PFSK-1 (cell line): ENCODE data around the gene PGGHG.

Experiments used
- FOXP2 ChIP-seq: optimal IDR thresholded peaks from 2 replicates; pipeline ENCODE3; 2011; ENCODE audit warnings: borderline replicate concordance, control low read depth, inconsistent platforms; ENCODE audit not compliant: insufficient read depth; ENCODE audit errors: extremely low read length, extremely low read depth
- POLR2AphosphoS5 ChIP-seq: IDR thresholded peaks from 2 replicates; pipeline ENCODE4 v1.6.1; 2012; ENCODE audit warnings: low read depth, mild to moderate bottlenecking, control low read depth, low read length, moderate library complexity
- SIN3A ChIP-seq: IDR thresholded peaks from 2 replicates; pipeline ENCODE4 v1.6.1; 2012; ENCODE audit warnings: mild to moderate bottlenecking, low read length, moderate library complexity, borderline replicate concordance; ENCODE audit not compliant: insufficient read depth
- TAF1 ChIP-seq: IDR thresholded peaks from 2 replicates; pipeline ENCODE4 v1.6.1; 2012; ENCODE audit warnings: low read length, control low read depth, borderline replicate concordance; ENCODE audit not compliant: insufficient read depth
- TF ChIP-seq, protein P1 (sequence below), 2 experiments: IDR thresholded peaks; 2 replicates each; pipeline versions ENCODE4 v1.6.1 to v1.8.0; 2011 to 2012; ENCODE audit warnings: low read depth in 2 of 2, low read length in 2 of 2, control low read depth in 1 of 2, inconsistent platforms in 1 of 2, mild to moderate bottlenecking in 1 of 2, moderate library complexity in 1 of 2; ENCODE audit not compliant: insufficient read depth in 1 of 2

PGGHG gene

DNA sequence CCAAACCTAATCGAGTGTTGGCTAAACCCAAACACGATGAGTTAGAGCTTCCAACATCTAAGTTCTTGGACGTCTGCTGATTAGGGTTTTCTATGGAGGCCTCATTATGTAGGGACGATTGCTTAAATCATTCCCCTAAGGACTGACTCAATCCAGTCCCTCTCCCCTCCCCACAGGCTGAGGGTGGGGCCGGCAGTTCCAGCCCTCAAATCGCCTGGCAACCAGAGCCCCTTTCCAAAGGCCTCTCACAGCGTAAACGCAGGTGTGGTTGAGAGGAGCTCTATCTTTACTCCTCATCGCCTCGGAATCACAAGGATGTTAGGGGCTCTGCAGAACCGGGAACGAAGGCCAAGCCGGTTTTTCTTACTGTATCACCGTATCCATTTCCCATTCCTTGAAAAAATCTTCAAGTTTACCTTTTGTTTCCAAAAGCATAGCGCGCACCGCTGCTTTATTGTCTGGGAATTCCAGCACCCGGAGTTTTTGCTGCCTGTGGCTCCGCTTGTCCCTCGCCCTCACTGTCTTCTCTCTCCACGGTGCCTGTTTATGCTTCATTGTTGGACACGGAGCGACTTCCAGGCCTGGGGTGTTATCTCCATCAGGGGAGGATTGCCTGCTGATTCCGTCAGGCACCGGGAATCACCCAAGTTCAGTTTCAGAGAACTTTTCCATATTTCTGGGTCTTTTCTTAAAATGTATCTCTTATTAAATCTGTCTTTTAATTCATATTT lies 45.5 kb downstream of the PGGHG start:
- no peak for TF ChIP-seq FOXP2
- TF ChIP-seq SIN3A, result no peak

DNA sequence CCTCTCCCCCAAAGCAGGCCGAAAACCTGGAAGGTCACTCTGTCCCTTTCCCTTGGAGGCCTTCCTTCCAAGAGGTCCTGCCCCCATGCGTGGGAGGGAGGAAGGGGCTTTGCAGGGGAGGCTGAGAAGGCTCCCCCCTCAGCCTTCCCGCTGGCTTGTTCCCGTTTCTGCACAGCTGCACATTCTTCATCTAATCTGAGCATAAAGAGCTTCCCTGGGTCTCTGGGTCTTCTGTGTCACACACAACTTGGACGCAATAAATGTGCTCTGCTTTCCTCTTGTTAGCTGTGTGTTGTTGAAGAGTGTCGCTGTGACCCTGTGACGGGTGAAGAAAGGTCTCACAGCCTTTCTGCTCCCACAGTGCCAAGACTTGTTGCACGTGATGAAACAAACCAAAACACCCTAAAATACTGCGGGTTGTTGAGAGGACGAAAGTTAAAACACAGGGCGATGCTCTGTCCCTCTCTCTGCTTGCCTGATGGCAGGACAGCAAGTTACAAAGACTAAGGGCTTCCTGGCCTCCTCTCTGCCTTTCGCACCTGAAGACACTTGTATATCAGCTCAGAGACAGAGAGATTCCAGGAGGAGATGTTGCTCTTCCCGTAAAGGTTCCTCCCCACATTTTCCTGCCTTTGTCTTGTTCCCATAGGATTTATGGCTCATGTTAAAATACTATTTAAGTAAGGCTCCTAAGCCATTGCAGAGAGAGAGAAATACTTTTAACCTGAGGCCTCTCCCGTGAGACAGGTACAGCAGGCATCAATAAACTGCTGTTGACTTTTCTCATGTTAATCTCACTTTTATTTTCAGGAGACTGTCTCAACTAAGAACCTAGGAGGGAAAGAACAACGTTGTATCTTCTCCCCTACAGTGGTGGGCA lies 47.1 kb downstream of the PGGHG start:
- TF ChIP-seq POLR2AphosphoS5, result no peak
- TF ChIP-seq, protein P1, sequence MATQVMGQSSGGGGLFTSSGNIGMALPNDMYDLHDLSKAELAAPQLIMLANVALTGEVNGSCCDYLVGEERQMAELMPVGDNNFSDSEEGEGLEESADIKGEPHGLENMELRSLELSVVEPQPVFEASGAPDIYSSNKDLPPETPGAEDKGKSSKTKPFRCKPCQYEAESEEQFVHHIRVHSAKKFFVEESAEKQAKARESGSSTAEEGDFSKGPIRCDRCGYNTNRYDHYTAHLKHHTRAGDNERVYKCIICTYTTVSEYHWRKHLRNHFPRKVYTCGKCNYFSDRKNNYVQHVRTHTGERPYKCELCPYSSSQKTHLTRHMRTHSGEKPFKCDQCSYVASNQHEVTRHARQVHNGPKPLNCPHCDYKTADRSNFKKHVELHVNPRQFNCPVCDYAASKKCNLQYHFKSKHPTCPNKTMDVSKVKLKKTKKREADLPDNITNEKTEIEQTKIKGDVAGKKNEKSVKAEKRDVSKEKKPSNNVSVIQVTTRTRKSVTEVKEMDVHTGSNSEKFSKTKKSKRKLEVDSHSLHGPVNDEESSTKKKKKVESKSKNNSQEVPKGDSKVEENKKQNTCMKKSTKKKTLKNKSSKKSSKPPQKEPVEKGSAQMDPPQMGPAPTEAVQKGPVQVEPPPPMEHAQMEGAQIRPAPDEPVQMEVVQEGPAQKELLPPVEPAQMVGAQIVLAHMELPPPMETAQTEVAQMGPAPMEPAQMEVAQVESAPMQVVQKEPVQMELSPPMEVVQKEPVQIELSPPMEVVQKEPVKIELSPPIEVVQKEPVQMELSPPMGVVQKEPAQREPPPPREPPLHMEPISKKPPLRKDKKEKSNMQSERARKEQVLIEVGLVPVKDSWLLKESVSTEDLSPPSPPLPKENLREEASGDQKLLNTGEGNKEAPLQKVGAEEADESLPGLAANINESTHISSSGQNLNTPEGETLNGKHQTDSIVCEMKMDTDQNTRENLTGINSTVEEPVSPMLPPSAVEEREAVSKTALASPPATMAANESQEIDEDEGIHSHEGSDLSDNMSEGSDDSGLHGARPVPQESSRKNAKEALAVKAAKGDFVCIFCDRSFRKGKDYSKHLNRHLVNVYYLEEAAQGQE (IDR thresholded peaks at IDR 0.05; ENCODE audit: insufficient read depth in 1 of 2, low read depth in 2 of 2, low read length in 2 of 2), result no peak
- no peak for TF ChIP-seq TAF1
- no peak for TF ChIP-seq SIN3A
- no peak for TF ChIP-seq FOXP2

DNA sequence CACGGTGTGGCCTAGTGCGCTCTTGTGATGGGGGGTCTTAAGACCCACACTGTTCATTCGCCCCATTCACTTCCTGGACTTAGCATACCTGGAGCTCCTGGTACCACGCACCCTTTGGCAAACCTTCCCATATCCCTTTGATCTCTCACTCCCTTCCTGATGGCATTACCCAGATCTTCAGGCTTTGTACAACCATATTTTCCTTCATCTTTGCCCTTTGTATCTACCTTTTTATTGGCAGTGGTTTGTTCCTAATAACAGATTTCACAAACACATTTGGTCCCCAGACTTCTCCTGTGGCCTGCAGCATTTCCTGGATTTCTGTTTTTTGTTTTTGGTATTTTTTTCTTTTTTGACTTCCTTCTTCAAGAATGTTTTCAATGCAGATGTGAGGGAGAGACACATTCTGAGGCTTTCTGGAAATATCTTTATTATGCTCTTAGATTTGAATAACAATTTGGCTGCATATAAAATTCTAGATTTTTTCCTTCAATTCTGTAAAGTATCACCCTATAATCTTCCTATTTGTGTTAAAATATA lies 47.8 kb downstream of the PGGHG start:
- no peak for TF ChIP-seq SIN3A
- TF ChIP-seq POLR2AphosphoS5, result no peak
- TF ChIP-seq, protein P1 (IDR thresholded peaks at IDR 0.05; ENCODE audit: insufficient read depth in 1 of 2, low read depth in 2 of 2, low read length in 2 of 2), result no peak
- TF ChIP-seq TAF1, result no peak
- no peak for TF ChIP-seq FOXP2

DNA sequence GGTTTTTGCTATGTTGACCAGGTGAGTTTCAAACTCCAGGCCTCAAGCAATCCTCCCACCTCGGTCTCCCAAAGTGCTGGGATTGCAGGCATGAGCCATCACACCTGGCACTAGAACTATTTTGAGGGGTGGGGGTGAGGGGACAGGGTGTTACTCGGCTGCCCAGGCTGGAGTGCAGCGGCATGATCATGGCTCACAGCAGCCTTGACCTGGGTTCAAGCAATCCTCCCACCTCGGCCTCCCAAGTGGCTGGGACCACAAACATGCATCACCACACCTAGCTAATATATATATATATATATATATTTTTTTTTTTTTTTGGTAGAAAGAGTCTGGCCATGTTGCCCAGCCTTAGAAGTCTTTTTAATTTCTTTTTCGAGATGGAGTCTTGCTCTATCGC lies 48.8 kb downstream of the PGGHG start:
- TF ChIP-seq, protein P1 (IDR thresholded peaks at IDR 0.05; ENCODE audit: insufficient read depth in 1 of 2, low read depth in 2 of 2, low read length in 2 of 2), result no peak
- TF ChIP-seq SIN3A, result no peak
- no peak for TF ChIP-seq POLR2AphosphoS5
- no peak for TF ChIP-seq TAF1
- no peak for TF ChIP-seq FOXP2

DNA sequence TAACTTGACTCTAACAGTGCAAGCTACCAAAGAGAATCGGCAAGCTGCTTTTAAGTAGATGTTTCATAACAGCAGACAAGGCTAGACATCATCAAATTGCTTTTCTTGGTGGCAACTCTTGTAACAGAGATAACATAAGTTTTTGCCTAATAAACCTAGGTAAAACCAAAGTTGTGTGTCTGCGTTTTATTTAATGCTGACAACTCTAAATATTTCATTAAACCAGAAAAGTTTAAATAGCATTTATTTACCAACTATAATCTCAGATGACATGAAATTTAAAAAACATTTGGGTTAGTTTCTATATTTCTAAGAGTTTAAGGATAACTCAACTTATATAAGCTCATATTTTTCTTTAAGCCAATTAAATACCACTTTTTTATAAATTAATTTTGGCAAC lies 51.0 kb downstream of the PGGHG start:
- TF ChIP-seq, protein P1 (IDR thresholded peaks at IDR 0.05; ENCODE audit: insufficient read depth in 1 of 2, low read depth in 2 of 2, low read length in 2 of 2), result no peak
- TF ChIP-seq TAF1 (no peak), POLR2AphosphoS5 (no peak), FOXP2 (no peak), SIN3A (no peak)
